Pancreas (tissue), 10 donors: ENCODE data around the gene CCL25. TPM values are rescaled to one million over a fixed set of nuclear protein-coding genes. Genes with fewer than 3 reads are reported as not detected.
A peak's percentile ranks its signal among the peaks of the same experiment; 100 is the strongest.

Source experiments
- ATAC-seq, 4 donors: fragments of 200-7000 bp; cut with Tn5 transposase; one replicate each; pipeline versions ENCODE4 v1.8.0 to v1.9.1; 2020; ENCODE audit warnings: mild to moderate bottlenecking in 4 of 4, moderate library complexity in 4 of 4
- DNase-seq, 6 donors: peaks; one replicate each; pipeline ENCODE4 v3.0.0-alpha.2; 2020
- FAIRE-seq: peaks from 2 replicates; lab custom pipeline; 2012; peaks lifted over from hg19 to GRCh38; lab: Jason Lieb, UNC
- H3K27ac ChIP-seq, 4 donors: fragments of 200-600 bp; sonication (generic); 1 replicate in 3 of 4; 2 replicates in 1 of 4; pipeline versions ENCODE4 v1.5.0 to v1.8.0; 2020
- H3K27me3 ChIP-seq, 4 donors: fragments of 200-600 bp; one replicate each; pipeline ENCODE4 v1.8.0; 2021
- H3K36me3 ChIP-seq, 3 donors: fragments of 200-600 bp; sonication (generic) in 1 of 3; one replicate each; pipeline versions ENCODE4 v1.5.0 to v1.8.0; 2020 to 2021
- H3K4me1 ChIP-seq, 3 donors: fragments of 200-600 bp; one replicate each; pipeline ENCODE4 v1.8.0; 2021
- H3K4me3 ChIP-seq, 4 donors: fragments of 200-600 bp; sonication (generic) in 2 of 4; one replicate each; pipeline versions ENCODE4 v1.5.0 to v1.8.0; 2020 to 2021
- H3K9me3 ChIP-seq, 4 donors: fragments of 200-600 bp; one replicate each; pipeline ENCODE4 v1.8.0; 2021
- CTCF ChIP-seq, 4 donors: fragments of 200-600 bp; sonication (generic) in 3 of 4; IDR thresholded peaks; one replicate each; pipeline versions ENCODE4 v1.5.0 to v1.8.0; 2021; ENCODE audit warnings: antibody characterized with exemption in 4 of 4
- WGBS, 2 donors: extraction: QIAGEN DNeasy Blood & Tissue Kit; methylation state at CpG; one replicate each; pipeline ENCODE4 v1.1.7; 2013; 5-methylcytosine and 5-hydroxymethylcytosine counted together
- intact Hi-C, 3 donors: fragments of 100-400 bp; cut with DNase I; formaldehyde crosslinking; loops; one replicate each; pipeline versions ENCODE4 v1.11.1 to v1.14.2; 2022
- polyA plus RNA-seq, 2 donors: library from polyadenylated mRNA; stranded (reverse); fragments of 200-250 nt; gene quantifications; one replicate each; pipeline ENCODE4 v1.2.3, GENCODE V29; 2013
- total RNA-seq, 6 donors: library from RNA; stranded (reverse); fragmentation: NEBNext Ultra II Directional in 4 of 6; extraction: Animal tissue kit (Norgen Biotek cat#: 25700) in 4 of 6; gene quantifications; one replicate each; pipeline versions ENCODE4 v1.2.1 to v1.2.4, GENCODE V29; 2021 to 2023
- donor health status: healthy with polysubstance abuse.
- donor health status: DM: no; HTN: no; CAD: no; lungs with moderate emphysema.
- donor health status: DM: no; HTN: no; CAD: no.
- donor health status: control.
- donor health status: control.
- donor health status: Bipolar disorder and iron deficiency.
- donor health status: DM: yes; HTN: yes; CAD: no.
- donor health status: DM: no; HTN: no; CAD: no.
- donor health status: DM: no; HTN: no; CAD: no.
- donor health status: DM: yes; HTN: yes; CAD: no.

The CCL25 gene
- total and polyA plus RNA-seq, 8 donors: 0.19 TPM; not detected in 7

DNA sequence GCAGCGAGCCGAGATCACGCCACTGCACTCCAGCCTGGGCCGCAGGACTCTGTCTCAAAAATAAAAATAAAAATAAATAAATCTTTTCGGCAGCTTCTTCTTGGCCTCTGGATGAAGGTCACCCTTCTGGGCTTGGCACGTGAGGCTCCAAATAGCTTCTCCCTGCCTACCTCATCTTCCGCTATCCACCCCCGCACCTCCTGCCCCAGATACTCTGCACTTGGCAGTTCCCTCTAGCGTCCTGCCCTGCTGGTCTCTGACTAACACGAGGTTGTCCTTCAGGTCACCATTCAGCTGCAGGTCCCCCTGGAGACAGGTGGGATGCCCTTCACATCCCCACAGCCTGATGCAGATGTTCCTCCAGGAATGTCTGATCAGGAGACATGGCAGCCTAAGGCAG lies 8.5 kb upstream of the CCL25 start:
- H3K36me3 ChIP-seq: no peaks in the 10 kb centered on the region
- no peak for DNase-seq
- ATAC-seq: no peak
- no peaks in the 10 kb centered on the region for H3K27me3 ChIP-seq
- 74 to 83% methylated on average over 10 of the region's 10 CpGs for WGBS, 2 donors
- intact Hi-C loops: no loop called here
- H3K9me3 ChIP-seq: no peaks in the 10 kb centered on the region
- H3K4me1 ChIP-seq: no peaks in the 10 kb centered on the region
- H3K4me3 ChIP-seq: no peak overlapping the region
- no peak for TF ChIP-seq CTCF (IDR thresholded peaks at IDR 0.05)
- H3K27ac ChIP-seq: no peak overlapping the region
- FAIRE-seq: no peak

DNA sequence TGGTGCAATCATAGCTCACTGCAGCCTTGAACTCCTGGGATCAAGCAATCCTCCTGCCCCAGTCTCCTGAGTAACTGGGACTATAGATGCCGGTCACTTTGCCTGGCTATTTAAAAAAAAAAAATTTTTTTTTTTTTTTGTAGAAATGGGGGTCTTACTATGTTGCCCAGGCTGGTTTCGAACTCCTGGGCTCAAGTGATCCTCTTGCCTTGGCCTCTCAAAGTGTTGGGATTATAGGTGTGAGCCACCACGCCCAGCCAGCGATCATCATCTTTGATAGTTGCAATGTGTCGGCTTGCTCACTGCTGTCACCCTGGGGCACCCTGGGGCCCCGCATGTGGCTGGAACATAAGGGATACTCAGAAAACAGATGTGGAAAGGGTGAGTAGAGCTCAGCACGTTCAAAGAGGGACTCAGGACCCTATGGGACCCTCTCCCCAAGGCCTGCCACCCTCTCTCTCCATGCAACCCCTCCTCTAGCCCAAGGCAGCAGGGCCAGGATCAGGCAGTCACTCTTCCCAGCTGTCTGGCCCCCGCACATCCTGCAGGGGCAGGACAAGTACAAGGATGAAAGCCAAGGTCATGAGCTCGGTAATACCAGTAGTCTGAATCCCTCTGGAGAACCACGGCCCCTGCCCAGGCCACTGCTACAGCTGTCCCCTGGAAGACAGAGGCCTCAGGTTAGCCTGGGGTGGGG lies 6.5 kb upstream of the CCL25 start:
- Histone ChIP-seq H3K27me3 (no peaks in the 10 kb centered on the region), H3K4me3 (no peak overlapping the region), H3K9me3 (no peaks in the 10 kb centered on the region), H3K27ac (no peak overlapping the region), H3K36me3 (no peaks in the 10 kb centered on the region), H3K4me1 (no peaks in the 10 kb centered on the region)
- no peak for ATAC-seq
- WGBS, 2 donors: 57 to 68% methylated on average over 10 of the region's 10 CpGs
- no peak for DNase-seq
- intact Hi-C loops: no loop called here
- no peak for FAIRE-seq
- TF ChIP-seq CTCF (IDR thresholded peaks at IDR 0.05): no peak

GRCh38 chr19:8046569-8047165 lies 5.9 kb upstream of the CCL25 start:
- no peaks in the 10 kb centered on the region for H3K4me1 ChIP-seq
- H3K9me3 ChIP-seq: no peaks in the 10 kb centered on the region
- 57 to 66% methylated on average over 2 to 3 of the region's 3 CpGs for WGBS, 2 donors
- no peak for ATAC-seq
- intact Hi-C loops: no loop called here
- DNase-seq: no peak
- no peaks in the 10 kb centered on the region for H3K27me3 ChIP-seq
- no peak overlapping the region for H3K4me3 ChIP-seq
- no peak overlapping the region for H3K27ac ChIP-seq
- TF ChIP-seq CTCF (IDR thresholded peaks at IDR 0.05): no peak
- no peaks in the 10 kb centered on the region for H3K36me3 ChIP-seq
- FAIRE-seq: no peak

GRCh38 chr19:8050274-8051096 lies 2.1 kb upstream of the CCL25 start:
- no peaks in the 10 kb centered on the region for H3K4me1 ChIP-seq
- H3K36me3 ChIP-seq: no peaks in the 10 kb centered on the region
- H3K4me3 ChIP-seq: peak overlapping the region in 2 of 4 donors; percentile 29 to 34
- 11 to 15% methylated on average over 38 to 49 of the region's 49 CpGs for WGBS, 2 donors
- DNase-seq: peak; percentile 48 to 85 (median 78)
- ATAC-seq: peak; percentile 81 to 96 (median 92)
- intact Hi-C loops: no loop called here
- no peak for FAIRE-seq
- TF ChIP-seq CTCF (IDR thresholded peaks at IDR 0.05): no peak
- no peaks in the 10 kb centered on the region for H3K9me3 ChIP-seq
- no peak overlapping the region for H3K27ac ChIP-seq
- H3K27me3 ChIP-seq: no peaks in the 10 kb centered on the region
